MM.1S (cell line): Measurements from ENCODE around the gene RBKS.

Source experiments
- CTCF ChIP-seq: fragments of 300-600 bp; sonication (generic); IDR thresholded peaks from 2 replicates; pipeline ENCODE4 v1.5.1; 2016; ENCODE audit warnings: antibody characterized with exemption, low read length, mixed read lengths
- EZH2 ChIP-seq: fragments of 300-600 bp; sonication (generic); optimal IDR thresholded peaks from 2 replicates; pipeline ENCODE3; 2017; ENCODE audit warnings: low read depth, mild to moderate bottlenecking, antibody characterized with exemption, low read length, mixed read lengths
- EZH2phosphoT487 ChIP-seq: fragments of 300-600 bp; sonication (generic); IDR thresholded peaks from 2 replicates; pipeline ENCODE4 v1.6.1; 2018; ENCODE audit warnings: antibody characterized with exemption, low read length

DNA sequence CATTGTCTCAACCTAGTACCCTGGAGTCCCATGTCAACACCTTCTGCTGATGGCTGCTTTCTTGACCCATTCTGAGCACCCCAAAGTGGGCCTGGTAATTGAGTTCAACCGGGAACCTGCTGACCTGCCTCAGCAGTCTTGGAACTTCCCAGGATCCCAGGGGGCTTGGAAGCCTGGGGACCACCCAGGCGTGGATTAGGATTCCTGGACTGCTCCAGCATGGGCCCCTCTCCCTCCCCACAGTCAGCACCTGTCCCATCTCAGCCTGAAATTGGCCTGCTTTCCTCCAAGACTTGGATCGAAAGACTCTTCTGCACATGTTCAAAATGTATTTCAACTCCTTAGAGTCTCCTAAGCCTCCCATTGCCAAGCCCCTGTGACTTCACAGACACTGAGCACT is 134.1 kb downstream of the RBKS start:
- no peak for TF ChIP-seq CTCF
- no peak for TF ChIP-seq EZH2
- TF ChIP-seq EZH2phosphoT487, result no peak
